Aorta (tissue), 5 donors: Measurements from ENCODE around the gene CCDC33. TPM values are rescaled to one million over a fixed set of nuclear protein-coding genes. Genes with fewer than 3 reads are reported as not detected.
A peak's percentile ranks its signal among the peaks of the same experiment; 100 is the strongest.

Experiments
- ATAC-seq: fragments of 200-7000 bp; cut with Tn5 transposase; one replicate; pipeline ENCODE4 v1.9.1; 2022; ENCODE audit warnings: moderate library complexity; ENCODE audit not compliant: low FRiP score
- DNase-seq, 2 donors: peaks; one replicate each; pipeline ENCODE4 v3.0.0-alpha.2; 2020
- H3K27ac ChIP-seq, 2 donors: one replicate each; pipeline ENCODE4 v1.5.1; 2013; ENCODE audit warnings: low read length in 2 of 2, mild to moderate bottlenecking in 2 of 2, moderate library complexity in 2 of 2, control low read depth in 1 of 2, inconsistent platforms in 1 of 2, low read depth in 1 of 2
- H3K27me3 ChIP-seq, 2 donors: one replicate each; pipeline ENCODE4 v1.6.1; 2013; ENCODE audit warnings: control low read depth in 1 of 2, low read length in 1 of 2, mild to moderate bottlenecking in 1 of 2, moderate library complexity in 1 of 2; ENCODE audit not compliant: insufficient read depth in 2 of 2, control insufficient read depth in 1 of 2
- H3K36me3 ChIP-seq, 2 donors: one replicate each; pipeline ENCODE4 v1.6.1; 2013; ENCODE audit warnings: control low read depth in 1 of 2, low read length in 1 of 2, mild to moderate bottlenecking in 1 of 2; ENCODE audit not compliant: insufficient read depth in 2 of 2, control insufficient read depth in 1 of 2
- H3K4me1 ChIP-seq, 2 donors: one replicate each; pipeline ENCODE4 v1.6.1; 2013; ENCODE audit warnings: low read length in 2 of 2, control low read depth in 1 of 2, mild to moderate bottlenecking in 1 of 2, moderate library complexity in 1 of 2; ENCODE audit not compliant: insufficient read depth in 2 of 2, control insufficient read depth in 1 of 2
- H3K4me3 ChIP-seq, 2 donors: one replicate each; pipeline ENCODE4 v1.5.1; 2013; ENCODE audit warnings: low read length in 2 of 2, control low read depth in 1 of 2, mild to moderate bottlenecking in 1 of 2
- H3K9me3 ChIP-seq: one replicate; pipeline ENCODE4 v1.6.1; 2013; ENCODE audit warnings: mild to moderate bottlenecking, low read length; ENCODE audit not compliant: control insufficient read depth
- WGBS, 2 donors: extraction: QIAGEN DNeasy Blood & Tissue Kit; methylation state at CpG; one replicate each; pipeline ENCODE4 v1.1.7; 2013; 5-methylcytosine and 5-hydroxymethylcytosine counted together
- intact Hi-C, 2 donors: fragments of 100-400 bp; cut with DNase I; formaldehyde crosslinking; loops; one replicate each; pipeline versions ENCODE4 v1.14.2 to v1.15.0; 2022
- polyA plus RNA-seq, 2 donors: library from polyadenylated mRNA; stranded (reverse); fragments of 200-250 nt; gene quantifications; one replicate each; pipeline ENCODE4 v1.2.3, GENCODE V29; 2013
- total RNA-seq, 2 donors: library from RNA; stranded (reverse); fragmentation: NEBNext Ultra II Directional; extraction: Animal tissue kit (Norgen Biotek cat#: 25700); gene quantifications; one replicate each; pipeline ENCODE4 v1.2.1, GENCODE V29; 2021
- donor health status: healthy with polysubstance abuse.
- donor health status: Bipolar disorder and iron deficiency.
- donor health status: DM: no; HTN: no; CAD: no.
- donor health status: DM: no; HTN: no; CAD: no.
- donor health status: DM: yes; HTN: yes; CAD: no.

Gene CCDC33
- total and polyA plus RNA-seq, 4 donors = not detected

DNA sequence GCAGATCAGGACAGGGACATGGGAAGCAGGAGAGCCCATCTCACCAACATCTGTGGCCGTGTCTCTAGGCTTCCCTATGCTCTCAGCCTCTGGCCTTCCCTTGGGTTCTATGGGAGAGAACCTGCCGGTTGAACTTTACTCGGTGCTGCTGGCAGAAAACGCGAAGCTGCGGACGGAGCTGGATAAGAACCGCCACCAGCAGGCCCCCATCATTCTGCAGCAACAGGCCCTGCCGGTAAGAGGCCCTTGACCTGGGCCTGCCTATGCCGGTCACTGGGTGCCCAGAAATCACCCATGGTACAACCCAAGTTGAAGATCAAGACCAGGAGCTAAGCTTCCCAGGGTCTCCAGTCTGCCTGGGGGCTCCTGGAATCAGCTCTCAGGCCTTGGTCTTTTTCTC lies 96.5 kb downstream of the CCDC33 start:
- DNase-seq (peak; percentile 9 to 56), ATAC-seq (no peak)
- Histone ChIP-seq H3K27ac (no peak overlapping the region), H3K27me3 (no peaks in the 10 kb centered on the region), H3K36me3 (no peaks in the 10 kb centered on the region), H3K9me3 (no peaks in the 10 kb centered on the region), H3K4me3 (no peak overlapping the region), H3K4me1 (no peaks in the 10 kb centered on the region)
- intact Hi-C loops = no loop called here
- 91 to 94% methylated on average over 10 of the region's 10 CpGs for WGBS, 2 donors

DNA sequence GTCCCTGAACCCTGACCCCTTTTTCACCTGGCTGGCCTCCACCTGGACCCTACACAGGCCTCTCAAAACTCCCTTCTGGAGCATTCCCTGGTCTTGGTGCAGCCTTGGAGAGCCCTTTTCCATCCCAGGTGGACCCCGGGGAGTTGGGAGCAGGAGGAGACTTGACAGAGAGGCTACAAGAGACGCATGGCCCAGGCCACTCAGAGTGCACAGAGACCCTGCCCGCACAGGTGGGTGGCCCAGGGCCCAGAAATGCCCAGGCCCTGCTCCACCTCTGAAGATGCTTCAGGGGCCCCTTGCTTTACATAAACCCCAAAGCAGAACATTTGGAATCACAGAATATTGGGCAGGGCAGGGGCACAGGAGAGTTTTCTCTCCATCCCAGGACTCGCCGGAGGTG lies 97.0 kb downstream of the CCDC33 start:
- intact Hi-C loops = no loop called here

DNA sequence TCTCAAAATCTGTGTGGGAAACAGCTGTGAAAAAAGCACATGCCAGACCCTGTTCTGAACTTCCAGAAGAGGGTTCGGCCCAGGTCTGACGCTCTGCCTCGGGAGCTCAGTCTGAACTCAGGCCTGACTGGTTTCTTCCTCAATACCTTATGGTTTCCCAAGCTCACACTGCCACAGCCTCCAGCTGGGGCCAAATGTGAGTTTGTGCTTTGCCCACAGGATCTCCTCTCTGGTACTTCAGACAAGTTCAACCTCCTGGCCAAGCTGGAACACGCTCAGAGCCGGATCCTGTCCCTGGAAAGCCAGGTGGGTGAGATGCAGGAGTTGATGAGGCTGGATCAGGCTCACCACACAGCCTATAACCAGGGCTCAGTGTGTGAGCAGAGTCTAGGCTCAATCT lies 97.5 kb downstream of the CCDC33 start:
- no peak overlapping the region for H3K27ac ChIP-seq
- H3K9me3 ChIP-seq = no peaks in the 10 kb centered on the region
- no peak overlapping the region for H3K4me3 ChIP-seq
- DNase-seq = peak; percentile 27 to 69
- intact Hi-C loops = no loop called here
- H3K27me3 ChIP-seq = no peaks in the 10 kb centered on the region
- no peaks in the 10 kb centered on the region for H3K4me1 ChIP-seq
- no peaks in the 10 kb centered on the region for H3K36me3 ChIP-seq
- 81 to 82% methylated on average over 5 of the region's 5 CpGs for WGBS, 2 donors
- ATAC-seq = no peak

More for the DNA sequence above, 97.0 kb downstream of the CCDC33 start:
- no peak for ATAC-seq
- H3K9me3 ChIP-seq = no peaks in the 10 kb centered on the region
- no peak overlapping the region for H3K27ac ChIP-seq
- peak; percentile 26 to 55 for DNase-seq
- no peaks in the 10 kb centered on the region for H3K36me3 ChIP-seq
- 93 to 96% methylated on average over 5 of the region's 5 CpGs for WGBS, 2 donors
- H3K4me1 ChIP-seq = no peaks in the 10 kb centered on the region
- no peak overlapping the region for H3K4me3 ChIP-seq
- H3K27me3 ChIP-seq = no peaks in the 10 kb centered on the region

DNA sequence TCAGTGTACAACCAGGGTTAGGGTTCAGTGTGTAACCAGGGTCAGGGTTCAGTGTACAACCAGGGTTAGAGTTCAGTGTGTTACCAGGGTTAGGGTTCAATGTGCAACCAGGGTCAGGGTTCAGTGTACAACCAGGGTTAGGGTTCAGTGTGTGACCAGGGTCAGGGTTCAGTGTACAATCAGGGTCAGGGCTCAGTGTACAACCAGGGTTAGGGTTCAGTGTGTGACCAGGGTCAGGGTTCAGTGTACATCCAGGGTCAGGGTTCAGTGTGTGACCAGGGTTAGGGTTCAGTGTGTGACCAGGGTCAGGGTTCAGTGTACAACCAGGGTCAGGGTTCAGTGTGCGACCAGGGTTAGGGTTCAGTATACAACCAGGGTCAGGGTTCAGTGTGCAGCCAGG lies 98.0 kb downstream of the CCDC33 start:
- DNase-seq (no peak), ATAC-seq (no peak)
- intact Hi-C loops = no loop called here
- WGBS, 2 donors = 92 to 96% methylated on average over 1 of the region's 1 CpG
- no peaks in the 10 kb centered on the region for H3K4me1 ChIP-seq
- H3K27ac ChIP-seq = no peak overlapping the region
- H3K36me3 ChIP-seq = no peaks in the 10 kb centered on the region
- no peak overlapping the region for H3K4me3 ChIP-seq
- H3K9me3 ChIP-seq = no peaks in the 10 kb centered on the region
- H3K27me3 ChIP-seq = no peaks in the 10 kb centered on the region

DNA sequence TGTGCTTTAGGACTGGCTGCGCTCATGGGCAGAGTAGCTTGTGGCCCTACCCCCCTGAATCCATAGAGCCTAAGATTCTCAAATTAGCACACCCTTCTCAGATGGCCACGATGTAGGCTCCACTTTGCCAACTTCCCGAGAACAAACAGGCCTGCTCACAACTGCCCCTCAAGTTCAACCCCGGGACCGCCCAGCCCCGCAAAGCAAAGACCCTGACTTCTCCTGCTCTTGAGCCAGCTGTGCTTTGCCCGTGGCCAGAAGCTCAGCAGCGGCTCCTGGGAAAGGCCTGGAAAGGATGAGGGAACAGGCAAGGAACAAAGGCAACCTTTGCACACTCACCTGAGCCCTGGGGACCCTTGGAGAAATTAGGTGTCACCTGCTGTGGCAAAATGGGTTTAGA lies 99.3 kb downstream of the CCDC33 start:
- Histone ChIP-seq H3K36me3 (no peaks in the 10 kb centered on the region), H3K9me3 (no peaks in the 10 kb centered on the region), H3K4me1 (no peaks in the 10 kb centered on the region), H3K4me3 (no peak overlapping the region), H3K27me3 (no peaks in the 10 kb centered on the region), H3K27ac (no peak overlapping the region)
- ATAC-seq = no peak
- intact Hi-C loops = no loop called here
- peak in 1 of 2 donors; percentile 16 for DNase-seq
- WGBS, 2 donors = 88% methylated on average over 8 of the region's 8 CpGs

DNA sequence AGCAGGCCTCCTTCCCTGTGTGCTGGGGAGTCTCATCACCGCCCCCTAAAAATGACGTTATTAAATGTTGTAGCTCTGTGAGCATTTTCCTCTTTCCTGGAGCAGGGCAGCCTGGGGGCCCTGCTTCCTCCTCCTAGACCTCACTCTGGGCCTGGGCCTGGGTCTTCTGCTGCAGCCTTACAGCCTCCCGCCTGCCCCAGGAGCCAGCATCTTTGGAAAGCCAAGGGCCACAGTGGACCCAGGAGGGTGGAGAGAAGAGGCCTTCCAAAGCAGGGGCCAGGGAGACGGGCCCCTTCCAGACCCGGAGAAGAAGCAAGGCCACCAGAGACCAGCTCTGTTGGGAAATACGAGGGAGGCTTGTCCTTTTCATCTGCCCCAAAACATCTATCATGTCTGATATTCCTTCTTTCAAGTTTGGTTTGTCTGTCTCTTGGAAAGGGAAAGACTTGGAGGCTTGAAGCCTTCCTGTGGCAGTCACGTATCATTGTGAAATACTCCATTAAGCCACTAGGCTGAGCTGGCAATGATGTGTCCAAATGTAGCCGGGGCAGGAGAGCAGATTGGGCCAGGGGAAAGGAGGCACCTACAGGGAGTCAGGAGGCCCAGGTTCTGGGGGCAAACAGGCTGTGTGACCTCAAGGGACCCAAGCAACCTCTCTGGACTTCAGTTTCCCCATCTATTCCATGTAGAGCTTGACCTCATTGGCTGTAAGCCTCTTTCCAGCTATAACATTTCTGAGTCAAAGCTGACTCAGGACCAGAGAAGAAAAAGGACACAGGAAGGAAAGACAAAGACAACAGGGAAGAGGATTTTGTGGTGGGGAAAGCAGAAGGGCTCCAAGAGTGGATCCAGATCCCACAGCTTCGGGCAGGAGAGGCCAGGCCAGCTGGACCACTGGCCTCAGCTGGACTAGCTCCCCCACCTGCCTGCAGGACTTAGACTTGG lies 100.2 kb downstream of the CCDC33 start:
- DNase-seq = peak in 1 of 2 donors; percentile 27
- no peaks in the 10 kb centered on the region for H3K27me3 ChIP-seq
- WGBS, 2 donors = 83 to 90% methylated on average over 9 of the region's 9 CpGs
- intact Hi-C loops = no loop called here
- no peaks in the 10 kb centered on the region for H3K4me1 ChIP-seq
- ATAC-seq = no peak
- no peak overlapping the region for H3K27ac ChIP-seq
- no peaks in the 10 kb centered on the region for H3K36me3 ChIP-seq
- no peaks in the 10 kb centered on the region for H3K9me3 ChIP-seq
- no peak overlapping the region for H3K4me3 ChIP-seq

DNA sequence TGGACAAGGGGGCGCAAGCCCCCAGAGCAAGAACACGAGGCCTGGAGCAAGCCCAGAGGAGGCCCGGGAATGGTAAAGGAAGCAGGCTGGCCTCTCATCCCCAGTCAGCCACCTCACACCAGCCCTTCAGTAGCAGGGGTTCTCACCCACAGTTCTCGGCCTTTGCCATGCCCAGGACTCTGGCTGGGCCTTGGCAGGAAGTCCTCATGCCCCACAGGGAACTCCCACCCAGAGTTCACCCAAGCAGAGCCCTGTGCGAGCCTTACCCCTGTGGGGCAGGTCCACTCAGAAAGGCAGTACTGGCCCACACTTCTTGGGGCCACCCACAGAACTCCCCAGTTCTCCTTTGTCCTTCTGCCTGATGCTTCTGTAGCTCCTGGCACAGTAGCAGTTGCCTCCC lies 101.0 kb downstream of the CCDC33 start:
- intact Hi-C loops = no loop called here
- no peaks in the 10 kb centered on the region for H3K4me1 ChIP-seq
- no peaks in the 10 kb centered on the region for H3K9me3 ChIP-seq
- ATAC-seq (no peak), DNase-seq (peak in 1 of 2 donors; percentile 31)
- no peaks in the 10 kb centered on the region for H3K27me3 ChIP-seq
- no peaks in the 10 kb centered on the region for H3K36me3 ChIP-seq
- H3K4me3 ChIP-seq = no peak overlapping the region
- WGBS, 2 donors = 88 to 91% methylated on average over 5 of the region's 5 CpGs
- H3K27ac ChIP-seq = no peak overlapping the region

DNA sequence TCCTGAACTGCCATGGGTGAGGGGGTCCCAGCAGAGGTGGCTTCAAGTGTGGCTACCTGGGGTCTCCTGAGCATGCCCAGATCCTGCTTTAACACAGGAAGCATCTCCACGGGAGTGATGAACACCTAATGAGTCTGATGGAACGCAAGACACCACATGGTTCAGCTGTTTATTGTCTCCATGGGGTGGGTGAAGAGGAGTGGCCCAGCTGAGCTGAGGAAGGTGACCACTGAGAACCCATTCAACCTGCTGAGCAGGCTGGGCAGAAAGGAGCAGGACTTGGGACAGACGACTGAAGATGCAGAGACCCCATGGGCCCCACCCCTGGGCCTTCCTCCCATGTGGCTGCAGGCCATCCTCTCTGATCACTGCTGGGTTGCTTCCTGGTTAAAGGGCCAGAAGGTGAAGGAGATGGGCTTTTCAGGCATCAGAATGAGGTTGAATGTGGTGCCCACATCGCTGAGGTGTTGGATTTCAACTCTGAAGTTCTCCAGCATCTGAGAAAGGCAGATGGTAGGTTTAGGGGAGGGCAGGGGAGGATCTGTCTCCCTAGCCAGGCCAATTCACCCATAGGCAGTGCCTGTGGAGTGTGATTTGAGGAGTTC lies 101.6 kb downstream of the CCDC33 start:
- Histone ChIP-seq H3K27ac (no peak overlapping the region), H3K4me3 (no peak overlapping the region), H3K4me1 (no peaks in the 10 kb centered on the region), H3K36me3 (no peaks in the 10 kb centered on the region), H3K9me3 (no peaks in the 10 kb centered on the region), H3K27me3 (no peaks in the 10 kb centered on the region)
- ATAC-seq (no peak), DNase-seq (no peak)
- WGBS, 2 donors = 81 to 83% methylated on average over 4 of the region's 4 CpGs
- intact Hi-C loops = no loop called here

DNA sequence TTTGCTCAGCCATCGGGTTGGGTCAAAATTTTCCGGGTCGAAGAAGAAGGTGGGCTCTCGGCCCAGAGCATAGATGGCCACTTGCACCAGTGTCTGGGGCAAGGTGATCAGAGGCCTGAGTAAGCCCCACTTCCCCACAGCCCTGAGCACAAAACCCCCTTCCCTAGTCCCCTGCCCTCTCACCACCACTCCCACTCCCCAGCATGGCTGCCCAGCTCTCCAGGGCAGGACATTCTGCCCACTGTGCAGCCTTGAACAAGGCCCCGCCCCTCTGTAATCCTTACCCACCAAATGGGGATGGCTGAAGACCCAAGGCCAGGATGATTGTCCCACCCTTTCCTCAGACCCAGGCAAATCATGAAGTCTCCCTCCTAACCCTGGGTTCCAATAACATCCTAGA lies 102.5 kb downstream of the CCDC33 start:
- Histone ChIP-seq H3K4me1 (no peaks in the 10 kb centered on the region), H3K4me3 (no peak overlapping the region), H3K27ac (no peak overlapping the region), H3K36me3 (no peaks in the 10 kb centered on the region), H3K27me3 (no peaks in the 10 kb centered on the region), H3K9me3 (no peaks in the 10 kb centered on the region)
- DNase-seq (no peak), ATAC-seq (no peak)
- WGBS, 2 donors = 96% methylated on average over 5 of the region's 5 CpGs
- intact Hi-C loops = no loop called here
